DOHH2 (cell line): ENCODE data around the gene HOXB7.

Experiments
- H3F3A ChIP-seq: fragments of 200-600 bp; sonication (generic), shearing (Covaris generic); 2 replicates; pipeline ENCODE4 v1.6.0; 2016; ENCODE audit warnings: antibody characterized with exemption, mild to moderate bottlenecking; ENCODE audit not compliant: control insufficient read depth, insufficient read depth
- H3K27ac ChIP-seq: fragments of 200-600 bp; sonication (generic); 2 replicates; pipeline ENCODE4 v1.5.1; 2014; ENCODE audit warnings: low read depth, mild to moderate bottlenecking, low read length, moderate library complexity
- H3K27me3 ChIP-seq: fragments of 200-600 bp; sonication (generic); 2 replicates; pipeline ENCODE4 v1.6.1; 2014; ENCODE audit warnings: mild to moderate bottlenecking, low read length, mixed read lengths; ENCODE audit not compliant: control insufficient read depth
- H3K36me3 ChIP-seq: fragments of 200-600 bp; sonication (generic); 2 replicates; pipeline ENCODE4 v1.6.1; 2014; ENCODE audit warnings: mild to moderate bottlenecking, low read length, moderate library complexity, mixed read lengths; ENCODE audit not compliant: control insufficient read depth
- H3K4me1 ChIP-seq: fragments of 200-600 bp; sonication (generic); 2 replicates; pipeline ENCODE4 v1.6.1; 2014; ENCODE audit warnings: mild to moderate bottlenecking, low read length, mixed read lengths; ENCODE audit not compliant: control insufficient read depth
- H3K4me2 ChIP-seq: fragments of 200-600 bp; sonication (generic); 2 replicates; pipeline ENCODE4 v1.6.0; 2014; ENCODE audit warnings: mild to moderate bottlenecking, low read length, moderate library complexity
- H3K4me3 ChIP-seq: fragments of 200-600 bp; sonication (generic); 2 replicates; pipeline ENCODE4 v1.5.1; 2014; ENCODE audit warnings: mild to moderate bottlenecking, low read length, mixed read lengths
- H3K79me2 ChIP-seq: fragments of 200-600 bp; sonication (generic); 2 replicates; pipeline ENCODE4 v1.6.1; 2014; ENCODE audit warnings: mild to moderate bottlenecking, low read length, mixed read lengths; ENCODE audit not compliant: control insufficient read depth
- H3K9me2 ChIP-seq: fragments of 200-600 bp; sonication (generic); replicated peaks from 2 replicates; pipeline ENCODE4 v1.6.1; 2014; ENCODE audit warnings: mild to moderate bottlenecking, low read length, mixed read lengths; ENCODE audit not compliant: control insufficient read depth
- H3K9me3 ChIP-seq: fragments of 200-600 bp; sonication (generic); 2 replicates; pipeline ENCODE4 v1.6.1; 2014; ENCODE audit warnings: antibody characterized with exemption, low read length, mixed read lengths; ENCODE audit not compliant: control insufficient read depth, insufficient read depth
- H4K20me1 ChIP-seq: fragments of 200-600 bp; sonication (generic); 2 replicates; pipeline ENCODE4 v1.6.0; 2014; ENCODE audit warnings: low read depth, mild to moderate bottlenecking, antibody characterized with exemption, low read length, moderate library complexity; ENCODE audit not compliant: control insufficient read depth, insufficient read depth
- CTCF ChIP-seq: fragments of 200-600 bp; sonication (generic); IDR thresholded peaks from one replicate; pipeline ENCODE4 v1.5.1; 2014; ENCODE audit warnings: antibody characterized with exemption, mild to moderate bottlenecking, low read depth, low read length; ENCODE audit not compliant: poor library complexity, severe bottlenecking
- EZH2phosphoT487 ChIP-seq: fragments of 200-600 bp; sonication (generic); IDR thresholded peaks from 2 replicates; pipeline ENCODE4 v1.6.1; 2017; ENCODE audit warnings: borderline replicate concordance, mild to moderate bottlenecking, antibody characterized with exemption, low read length, moderate library complexity, mixed read lengths

HOXB7 gene

DNA sequence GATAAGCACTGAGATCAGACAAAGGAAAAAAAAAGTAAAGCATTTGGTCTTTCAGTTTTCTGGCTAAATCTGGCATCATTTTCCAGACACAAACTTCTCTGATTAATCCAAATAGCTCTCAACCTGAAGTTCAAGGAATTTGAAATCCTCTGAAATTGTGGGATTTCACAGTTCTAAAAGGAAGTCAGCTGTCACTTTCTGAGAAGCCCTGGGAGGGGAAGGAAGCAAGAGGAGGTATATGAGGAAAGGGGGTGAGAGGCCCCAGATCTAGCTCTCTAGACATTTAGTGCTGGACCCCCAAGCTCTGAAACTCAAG lies 32.8 kb upstream of the HOXB7 start:
- no peaks in the 10 kb centered on the region for H3K36me3 ChIP-seq
- H3K4me3 ChIP-seq: no peak overlapping the region
- no peak for TF ChIP-seq EZH2phosphoT487
- TF ChIP-seq CTCF: no peak
- H3K4me2 ChIP-seq: no peak overlapping the region
- peaks cover 11% of the 10 kb centered on the region for H3K4me1 ChIP-seq
- no peaks in the 10 kb centered on the region for H3F3A ChIP-seq
- H4K20me1 ChIP-seq: no peaks in the 10 kb centered on the region
- H3K9me2 ChIP-seq: no peaks in the 10 kb centered on the region
- no peaks in the 10 kb centered on the region for H3K79me2 ChIP-seq
- no peak overlapping the region for H3K27ac ChIP-seq
- H3K9me3 ChIP-seq: no peaks in the 10 kb centered on the region
- peaks cover 36% of the 10 kb centered on the region for H3K27me3 ChIP-seq

- no peak overlapping the region for H3K27ac ChIP-seq
- H3K4me1 ChIP-seq: peaks cover 11% of the 10 kb centered on the region
- no peaks in the 10 kb centered on the region for H4K20me1 ChIP-seq
- H3K27me3 ChIP-seq: peaks cover 41% of the 10 kb centered on the region
- no peaks in the 10 kb centered on the region for H3K36me3 ChIP-seq
- TF ChIP-seq CTCF (no peak), EZH2phosphoT487 (no peak)
- no peak overlapping the region for H3K4me2 ChIP-seq
- H3K79me2 ChIP-seq: no peaks in the 10 kb centered on the region
- no peaks in the 10 kb centered on the region for H3K9me3 ChIP-seq
- no peaks in the 10 kb centered on the region for H3F3A ChIP-seq
- no peaks in the 10 kb centered on the region for H3K9me2 ChIP-seq
- no peak overlapping the region for H3K4me3 ChIP-seq
These were observed 32.3 kb upstream of the HOXB7 start for GRCh38 chr17:48642843-48643696.

GRCh38 chr17:48642059-48642842 lies 31.4 kb upstream of the HOXB7 start:
- Histone ChIP-seq H3K36me3 (no peaks in the 10 kb centered on the region), H3K4me2 (no peak overlapping the region; the same call in 1 of the 2 replicates), H3K4me3 (no peak overlapping the region), H3K27me3 (peaks cover 40% of the 10 kb centered on the region), H3K9me3 (no peaks in the 10 kb centered on the region), H4K20me1 (no peaks in the 10 kb centered on the region), H3K9me2 (no peaks in the 10 kb centered on the region), H3K4me1 (peaks cover 11% of the 10 kb centered on the region), H3K27ac (no peak overlapping the region), H3F3A (no peaks in the 10 kb centered on the region), H3K79me2 (no peaks in the 10 kb centered on the region)
- TF ChIP-seq EZH2phosphoT487: no peak
- no peak for TF ChIP-seq CTCF
